ENCODE data around the gene ZDHHC24.

The ZDHHC24 gene

DNA sequence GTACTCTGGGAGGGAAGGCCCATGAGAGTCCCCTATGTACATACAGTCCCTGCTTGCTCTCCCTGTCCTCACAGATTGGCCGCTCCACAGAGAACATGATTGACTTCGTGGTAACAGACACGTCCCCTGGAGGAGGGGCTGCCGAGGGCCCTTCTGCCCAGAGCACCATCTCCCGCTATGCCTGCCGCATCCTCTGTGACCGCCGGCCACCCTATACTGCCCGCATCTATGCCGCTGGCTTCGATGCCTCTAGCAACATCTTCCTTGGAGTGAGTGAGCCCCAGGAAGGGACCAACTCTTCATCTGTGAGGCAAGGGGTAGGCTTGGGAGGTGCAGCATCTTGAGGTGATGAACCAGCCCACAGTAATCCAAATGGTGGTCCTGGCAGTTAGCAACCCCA lies 72.7 kb downstream of the ZDHHC24 start:
- Histone ChIP-seq H3K27me3 (ENCODE audit: control insufficient read depth, insufficient read depth, low read length) (no peaks in the 10 kb centered on the region), H3K9ac (ENCODE audit: low read depth, low read length) (no peak overlapping the region), H3K36me3 (ENCODE audit: control insufficient read depth, insufficient read depth, low read length) (peaks cover 9% of the 10 kb centered on the region)

DNA sequence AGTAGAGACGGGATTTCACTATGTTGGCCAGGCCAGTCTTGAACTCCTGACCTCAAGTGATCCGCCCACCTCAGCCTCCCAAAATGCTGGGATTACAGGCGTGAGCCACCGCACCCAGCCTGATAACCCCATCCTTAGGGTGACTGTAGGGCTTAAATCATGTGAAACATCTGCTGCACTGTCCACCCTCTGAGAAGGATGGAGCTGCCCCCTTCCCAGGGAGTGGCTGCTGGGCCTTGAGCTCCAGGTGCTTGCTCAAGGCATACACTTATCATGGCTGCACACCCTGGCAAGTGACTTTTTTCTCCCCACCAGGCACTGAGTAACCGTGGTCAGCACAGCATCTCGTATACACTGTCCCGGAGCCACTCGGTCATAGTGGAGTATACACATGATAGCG lies 73.8 kb downstream of the ZDHHC24 start:
- Histone ChIP-seq H3K4me3 (ENCODE audit: low read depth, low read length) (no peak overlapping the region), H3K36me3 (ENCODE audit: control insufficient read depth, insufficient read depth, low read length) (peaks cover 9% of the 10 kb centered on the region)

More for the DNA sequence above, 72.7 kb downstream of the ZDHHC24 start:
- Histone ChIP-seq H3K4me3 (ENCODE audit: low read depth, low read length) (no peak overlapping the region), H3K9me3 (ENCODE audit: control insufficient read depth, insufficient read depth, low read length) (no peaks in the 10 kb centered on the region), H3K4me1 (ENCODE audit: control insufficient read depth, insufficient read depth, low read length) (no peaks in the 10 kb centered on the region)

DNA sequence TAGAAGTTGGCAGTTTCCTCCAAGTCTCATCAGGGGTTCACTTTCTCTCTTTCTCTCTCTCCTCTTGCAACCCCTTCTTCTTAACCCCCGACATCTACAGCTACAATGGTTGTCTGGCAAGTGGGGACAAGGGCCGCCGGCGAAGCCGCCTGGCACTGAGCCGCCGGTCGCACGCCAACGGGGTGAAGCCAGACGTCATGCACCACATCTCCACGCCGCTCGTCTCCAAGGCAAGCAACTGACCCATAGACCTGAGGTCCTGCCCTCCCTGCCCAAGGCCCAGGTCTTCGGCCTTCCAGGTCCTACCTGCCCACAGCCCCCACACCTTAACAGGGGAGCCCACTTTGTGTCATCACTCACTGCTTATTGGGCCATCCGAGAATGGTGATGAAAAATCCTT lies 74.7 kb downstream of the ZDHHC24 start:
- Histone ChIP-seq H3K27me3 (ENCODE audit: control insufficient read depth, insufficient read depth, low read length) (no peaks in the 10 kb centered on the region), H3K9ac (ENCODE audit: low read depth, low read length) (no peak overlapping the region), H3K4me1 (ENCODE audit: control insufficient read depth, insufficient read depth, low read length) (peaks cover 2% of the 10 kb centered on the region), H3K36me3 (ENCODE audit: control insufficient read depth, insufficient read depth, low read length) (peaks cover 7% of the 10 kb centered on the region), H3K4me3 (ENCODE audit: low read depth, low read length) (no peak overlapping the region), H3K9me3 (ENCODE audit: control insufficient read depth, insufficient read depth, low read length) (no peaks in the 10 kb centered on the region)

More for the DNA sequence above, 73.8 kb downstream of the ZDHHC24 start:
- no peaks in the 10 kb centered on the region for H3K9me3 ChIP-seq (ENCODE audit: control insufficient read depth, insufficient read depth, low read length)
- no peak overlapping the region for H3K9ac ChIP-seq (ENCODE audit: low read depth, low read length)
- H3K27me3 ChIP-seq (ENCODE audit: control insufficient read depth, insufficient read depth, low read length) = no peaks in the 10 kb centered on the region
- H3K4me1 ChIP-seq (ENCODE audit: control insufficient read depth, insufficient read depth, low read length) = peaks cover 2% of the 10 kb centered on the region

Measured in iPS-15b (cell line).